MM.1S (cell line): ENCODE data around the gene CEL.

Experiments used
- DNase-seq: peaks from one replicate; pipeline ENCODE4 v3.0.0-alpha.2; 2015
- H2AFZ ChIP-seq: fragments of 300-600 bp; sonication (generic); 2 replicates; pipeline ENCODE4 v1.6.0; 2016; ENCODE audit warnings: antibody characterized with exemption, low read length
- H3F3A ChIP-seq: fragments of 300-600 bp; sonication (generic); 2 replicates; pipeline ENCODE4 v1.6.1; 2016; ENCODE audit warnings: mild to moderate bottlenecking, antibody characterized with exemption, low read length, moderate library complexity, mixed read lengths; ENCODE audit not compliant: insufficient read depth
- H3K27ac ChIP-seq: fragments of 300-600 bp; sonication (generic); 2 replicates; pipeline ENCODE4 v1.5.1; 2016; ENCODE audit warnings: mild to moderate bottlenecking, low read length
- H3K27me3 ChIP-seq: fragments of 300-600 bp; sonication (generic); replicated peaks from 2 replicates; pipeline ENCODE4 v1.6.0; 2016; ENCODE audit warnings: low read length; ENCODE audit not compliant: insufficient read depth
- H3K36me3 ChIP-seq: fragments of 300-600 bp; sonication (generic); replicated peaks from 2 replicates; pipeline ENCODE4 v1.6.1; 2016; ENCODE audit warnings: mild to moderate bottlenecking, low read length, mixed read lengths; ENCODE audit not compliant: insufficient read depth
- H3K4me1 ChIP-seq: fragments of 300-600 bp; sonication (generic); 2 replicates; pipeline ENCODE4 v1.6.1; 2016; ENCODE audit warnings: low read length, mixed read lengths
- H3K4me2 ChIP-seq: fragments of 300-600 bp; sonication (generic); 2 replicates; pipeline ENCODE4 v1.6.0; 2016; ENCODE audit warnings: low read depth, low read length
- H3K4me3 ChIP-seq: fragments of 300-600 bp; sonication (generic); 2 replicates; pipeline ENCODE4 v1.5.1; 2016; ENCODE audit warnings: low read length, mixed read lengths
- H3K79me2 ChIP-seq: fragments of 300-600 bp; sonication (generic); 2 replicates; pipeline ENCODE4 v1.6.1; 2016; ENCODE audit warnings: mixed run types, low read length, mixed read lengths
- H3K9ac ChIP-seq: fragments of 300-600 bp; sonication (generic); 2 replicates; pipeline ENCODE4 v1.6.1; 2016; ENCODE audit warnings: low read length, mixed read lengths
- H3K9me2 ChIP-seq: fragments of 300-600 bp; sonication (generic); replicated peaks from 2 replicates; pipeline ENCODE4 v1.6.1; 2016; ENCODE audit warnings: mild to moderate bottlenecking, low read length, mixed read lengths; ENCODE audit not compliant: insufficient read depth
- H3K9me3 ChIP-seq: fragments of 300-600 bp; sonication (generic); replicated peaks from 2 replicates; pipeline ENCODE4 v1.6.1; 2016; ENCODE audit warnings: mild to moderate bottlenecking, low read length, mixed read lengths; ENCODE audit not compliant: insufficient read depth
- H4K20me1 ChIP-seq: fragments of 300-600 bp; sonication (generic); 2 replicates; pipeline ENCODE4 v1.6.1; 2016; ENCODE audit warnings: mild to moderate bottlenecking, low read length, moderate library complexity, mixed read lengths; ENCODE audit not compliant: insufficient read depth
- CTCF ChIP-seq: fragments of 300-600 bp; sonication (generic); IDR thresholded peaks from 2 replicates; pipeline ENCODE4 v1.5.1; 2016; ENCODE audit warnings: antibody characterized with exemption, low read length, mixed read lengths
- EZH2 ChIP-seq: fragments of 300-600 bp; sonication (generic); optimal IDR thresholded peaks from 2 replicates; pipeline ENCODE3; 2017; ENCODE audit warnings: low read depth, mild to moderate bottlenecking, antibody characterized with exemption, low read length, mixed read lengths
- EZH2phosphoT487 ChIP-seq: fragments of 300-600 bp; sonication (generic); IDR thresholded peaks from 2 replicates; pipeline ENCODE4 v1.6.1; 2018; ENCODE audit warnings: antibody characterized with exemption, low read length

CEL gene

GRCh38 chr9:133042676-133043075 lies 19.1 kb upstream of the CEL start:
- H3K4me3 ChIP-seq, result no peak overlapping the region
- H3K4me1 ChIP-seq, result no peaks in the 10 kb centered on the region
- H3K27me3 ChIP-seq, result no peaks in the 10 kb centered on the region
- H3K9ac ChIP-seq, result no peak overlapping the region
- no peaks in the 10 kb centered on the region for H3K9me2 ChIP-seq
- no peak for TF ChIP-seq EZH2
- no peak for TF ChIP-seq EZH2phosphoT487
- TF ChIP-seq CTCF, result no peak
- no peaks in the 10 kb centered on the region for H3K9me3 ChIP-seq
- no peak overlapping the region for H2AFZ ChIP-seq
- no peak overlapping the region for H3K27ac ChIP-seq
- H3K4me2 ChIP-seq, result no peak overlapping the region
- no peaks in the 10 kb centered on the region for H3F3A ChIP-seq
- DNase-seq, result no peak
- H4K20me1 ChIP-seq, result peaks cover 6% of the 10 kb centered on the region; the same call in 1 of the 2 replicates
- peaks cover 32% of the 10 kb centered on the region for H3K79me2 ChIP-seq
- H3K36me3 ChIP-seq, result no peaks in the 10 kb centered on the region; the same call in 1 of the 2 replicates

GRCh38 chr9:133043449-133044035 lies 18.2 kb upstream of the CEL start:
- H3K36me3 ChIP-seq, result no peaks in the 10 kb centered on the region; the same call in 1 of the 2 replicates

GRCh38 chr9:133044125-133044524 lies 17.7 kb upstream of the CEL start:
- Histone ChIP-seq H3K79me2 (peaks cover 21% of the 10 kb centered on the region), H3K4me2 (no peak overlapping the region), H2AFZ (no peak overlapping the region), H3K9ac (no peak overlapping the region), H3K27ac (no peak overlapping the region), H3K9me2 (no peaks in the 10 kb centered on the region), H3K4me1 (no peaks in the 10 kb centered on the region), H3K27me3 (no peaks in the 10 kb centered on the region), H3K4me3 (no peak overlapping the region), H3K9me3 (no peaks in the 10 kb centered on the region), H3F3A (no peaks in the 10 kb centered on the region), H4K20me1 (peaks cover 6% of the 10 kb centered on the region; the same call in 1 of the 2 replicates), H3K36me3 (no peaks in the 10 kb centered on the region; the same call in 1 of the 2 replicates)
- no peak for DNase-seq
- TF ChIP-seq CTCF, result no peak
- TF ChIP-seq EZH2, result no peak
- no peak for TF ChIP-seq EZH2phosphoT487

More at GRCh38 chr9:133043449-133044035, 18.2 kb upstream of the CEL start:
- Histone ChIP-seq H4K20me1 (peaks cover 6% of the 10 kb centered on the region; the same call in 1 of the 2 replicates), H2AFZ (no peak overlapping the region), H3K4me1 (no peaks in the 10 kb centered on the region), H3K9me2 (no peaks in the 10 kb centered on the region), H3K27ac (no peak overlapping the region), H3K27me3 (no peaks in the 10 kb centered on the region), H3K79me2 (peaks cover 27% of the 10 kb centered on the region), H3K9me3 (no peaks in the 10 kb centered on the region), H3F3A (no peaks in the 10 kb centered on the region), H3K9ac (no peak overlapping the region), H3K4me3 (no peak overlapping the region), H3K4me2 (no peak overlapping the region)
- no peak for TF ChIP-seq EZH2phosphoT487
- no peak for TF ChIP-seq CTCF
- DNase-seq, result no peak
